ENCODE data around the gene DMRTC2. TPM values are rescaled to one million over a fixed set of nuclear protein-coding genes. Genes with fewer than 3 reads are reported as not detected.

The DMRTC2 gene
- total RNA-seq, 1 donor from 2014 or later = not detected

- no peak for DNase-seq
Measured at GRCh38 chr19:41847351-41848105, 2.7 kb downstream of the DMRTC2 start.

DNA sequence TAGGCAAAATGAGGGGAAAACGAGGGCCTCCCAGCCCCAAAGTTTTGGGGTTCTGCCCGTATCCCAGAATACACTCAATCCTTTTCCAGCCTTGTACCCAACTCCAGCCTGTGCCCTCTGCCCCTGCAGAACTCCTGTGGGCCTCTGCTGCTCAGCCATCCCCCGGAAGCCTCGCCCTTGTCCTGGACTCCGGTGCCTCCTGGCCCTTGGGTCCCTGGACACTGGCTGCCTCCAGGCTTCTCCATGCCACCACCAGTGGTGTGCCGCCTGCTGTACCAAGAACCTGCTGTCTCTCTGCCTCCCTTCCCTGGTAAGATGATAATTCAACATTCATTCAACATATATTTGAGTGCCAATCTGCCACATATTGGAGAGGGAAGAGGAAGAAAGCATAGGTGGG is 3.8 kb downstream of the DMRTC2 start:
- DNase-seq = no peak

GRCh38 chr19:41849067-41849466 is 4.2 kb downstream of the DMRTC2 start:
- DNase-seq = no peak

GRCh38 chr19:41850381-41850780 is 5.5 kb downstream of the DMRTC2 start:
- DNase-seq = no peak

GRCh38 chr19:41851456-41851855 is 6.6 kb downstream of the DMRTC2 start:
- DNase-seq = no peak

- no peak for DNase-seq
Measured at GRCh38 chr19:41853344-41853743, 8.5 kb downstream of the DMRTC2 start.

GRCh38 chr19:41853768-41854167 is 8.9 kb downstream of the DMRTC2 start:
- no peak for DNase-seq

DNA sequence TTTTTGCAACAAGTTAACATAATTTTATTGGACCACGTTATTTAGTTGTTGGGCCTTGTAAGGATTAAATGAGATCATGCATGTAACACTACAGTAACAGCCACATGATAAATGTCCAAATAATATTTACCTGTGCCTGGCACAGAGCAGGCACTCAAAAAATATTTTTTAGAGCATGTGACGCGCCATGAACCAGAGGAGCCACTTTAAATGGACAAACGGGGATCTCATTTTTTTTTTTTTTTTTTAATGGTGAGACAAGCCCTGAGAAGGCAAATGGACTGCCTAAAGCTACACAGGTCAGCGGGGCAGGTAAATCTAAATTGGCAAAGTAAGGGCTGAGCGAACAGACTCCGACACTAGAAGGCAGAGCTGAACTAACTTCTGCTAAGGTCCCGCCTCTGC is 14.4 kb downstream of the DMRTC2 start:
- no peak for DNase-seq

GRCh38 chr19:41859618-41860418 is 15.0 kb downstream of the DMRTC2 start, which contains the start of gene RPS19:
Gene RPS19 (plus strand): TSS chr19:41860255. CDS start chr19:41860775, 520 bp downstream.
- peak; percentile 98 for DNase-seq

GRCh38 chr19:41860419-41861115 is 15.7 kb downstream of the DMRTC2 start:
- no peak for DNase-seq

DNA sequence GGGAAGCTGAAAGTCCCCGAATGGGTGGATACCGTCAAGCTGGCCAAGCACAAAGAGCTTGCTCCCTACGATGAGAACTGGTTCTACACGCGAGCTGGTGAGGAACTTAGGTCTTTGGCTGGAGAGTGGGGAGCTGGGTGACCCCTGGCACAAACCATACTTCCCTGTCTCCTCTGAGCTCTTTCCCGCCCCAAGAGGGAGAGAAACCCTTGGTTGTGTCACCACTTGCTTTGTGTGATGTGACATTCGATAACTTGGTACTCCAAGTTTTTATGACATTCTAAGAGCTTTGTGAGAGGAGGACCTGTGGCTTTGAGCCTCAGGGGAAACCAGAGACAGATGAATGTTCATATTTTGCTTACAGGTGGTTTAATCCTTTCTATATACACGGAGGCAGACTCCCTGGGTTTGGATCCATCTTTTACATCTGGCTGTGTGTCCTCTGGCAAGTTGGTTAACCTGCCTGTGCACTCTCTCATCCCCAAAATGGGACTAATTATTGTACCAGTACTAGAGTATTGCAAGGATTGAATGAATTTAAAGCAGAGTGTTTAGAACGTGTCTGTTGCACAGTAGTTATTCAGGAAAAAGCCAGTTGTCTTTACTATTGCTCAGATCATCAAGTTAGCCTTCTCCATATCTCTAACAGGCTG is 16.4 kb downstream of the DMRTC2 start:
- DNase-seq = no peak

DNA sequence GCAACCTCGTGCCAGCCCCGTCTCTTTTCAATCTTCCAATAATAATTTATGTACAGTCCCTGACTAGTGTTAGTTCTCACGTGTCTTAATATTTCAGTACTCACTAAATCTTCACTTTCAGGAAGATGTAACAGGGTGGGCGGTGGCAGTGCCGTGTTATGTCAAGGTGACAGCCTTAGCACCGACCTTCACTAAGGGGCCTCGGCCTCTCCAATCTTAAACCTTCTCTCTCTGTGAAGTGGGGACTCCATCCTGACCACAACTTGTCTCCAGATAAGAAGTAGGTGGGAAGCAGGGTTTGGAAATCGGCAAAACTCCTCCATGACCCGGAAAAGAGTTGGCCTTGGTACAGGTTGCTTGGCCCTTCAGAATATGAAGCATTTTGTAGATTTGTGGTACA is 17.0 kb downstream of the DMRTC2 start:
- DNase-seq = no peak

- no peak for DNase-seq
Measured at GRCh38 chr19:41862445-41862986, 17.7 kb downstream of the DMRTC2 start.

DNA sequence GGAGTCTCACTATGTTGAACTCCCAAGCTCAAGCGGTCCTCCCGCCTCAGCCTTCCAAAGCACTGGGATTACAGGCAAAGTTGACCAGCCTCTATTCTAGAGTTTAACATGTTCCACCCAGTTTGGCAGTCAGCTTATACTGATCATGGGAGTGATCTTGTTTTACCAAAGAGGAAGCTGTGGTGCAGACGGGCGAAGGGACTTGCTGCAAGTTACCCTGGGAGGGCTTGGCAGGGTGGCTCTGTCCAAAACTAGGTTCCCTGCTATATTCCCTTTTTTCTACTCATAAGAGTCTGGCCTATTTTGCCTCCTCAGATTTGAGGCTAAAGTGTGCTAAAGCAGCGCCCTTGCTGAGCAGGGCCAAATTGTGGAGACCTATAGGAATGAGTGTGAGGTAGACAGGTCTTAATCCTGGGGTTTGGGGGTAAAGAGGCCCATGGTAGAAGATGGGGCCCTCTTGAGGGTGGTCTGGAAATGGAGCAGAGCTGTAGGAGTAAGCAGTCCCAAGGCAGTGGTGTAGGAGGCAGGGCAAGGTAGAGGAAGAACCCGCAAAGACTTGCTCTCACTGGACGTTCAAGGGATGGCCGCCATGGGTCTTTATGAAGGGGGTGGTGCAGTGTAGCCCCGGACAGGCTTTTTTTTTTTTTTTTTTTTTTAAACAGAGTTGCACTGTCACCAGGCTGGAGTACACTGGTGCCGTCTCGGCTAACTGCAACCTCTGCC is 18.5 kb downstream of the DMRTC2 start:
- no peak for DNase-seq

DNA sequence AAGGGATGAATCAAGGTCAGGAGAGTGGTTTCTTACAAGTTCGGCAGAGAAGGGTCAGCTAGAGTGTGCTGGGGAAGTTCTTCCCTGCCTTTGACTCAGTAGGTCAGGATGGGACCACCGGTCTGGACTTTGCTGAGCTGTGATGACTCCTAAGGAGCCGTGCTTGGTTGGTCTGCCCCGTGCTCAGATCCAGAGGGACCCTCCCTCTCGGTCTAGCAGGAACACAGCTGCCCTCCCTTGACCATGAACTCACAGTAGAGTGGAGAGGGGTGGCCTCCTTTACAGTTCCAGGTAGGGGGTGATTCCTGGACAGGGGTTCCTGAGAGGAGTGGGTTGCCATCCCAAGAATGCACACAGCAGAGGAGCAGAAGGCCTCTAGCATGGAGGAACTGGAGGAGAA is 19.5 kb downstream of the DMRTC2 start:
- no peak for DNase-seq

- DNase-seq = no peak
Measured at GRCh38 chr19:41866284-41866683, 21.4 kb downstream of the DMRTC2 start.

GRCh38 chr19:41868120-41868988 is 23.5 kb downstream of the DMRTC2 start:
- no peak for DNase-seq

GRCh38 chr19:41868989-41869300 is 24.1 kb downstream of the DMRTC2 start:
- DNase-seq = no peak

DNA sequence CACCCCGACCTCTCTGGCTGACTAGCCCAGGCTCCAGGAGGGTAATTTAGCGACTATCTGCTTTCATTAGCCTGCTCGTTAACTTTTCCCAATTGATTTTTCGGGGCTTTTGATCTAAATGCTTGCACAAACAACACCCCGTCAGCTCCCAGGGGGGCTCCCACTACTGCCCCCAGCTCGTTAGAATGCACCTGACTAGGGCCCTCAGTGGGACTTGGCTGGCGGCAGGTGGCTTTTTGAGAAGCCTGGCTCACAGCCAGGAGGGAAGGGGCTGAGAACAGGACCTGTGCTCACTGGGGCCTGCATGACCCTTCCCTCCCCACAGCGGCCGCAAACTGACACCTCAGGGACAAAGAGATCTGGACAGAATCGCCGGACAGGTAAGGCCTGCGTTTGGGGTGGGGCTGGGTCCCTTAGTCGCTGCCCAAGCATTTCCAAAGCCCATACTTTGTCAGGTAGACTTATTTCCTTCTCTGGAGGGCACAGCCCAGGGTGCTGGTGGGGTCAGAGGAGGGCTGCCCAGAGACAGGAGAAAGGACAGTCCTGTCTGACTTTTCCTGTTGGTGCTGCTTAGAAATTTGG is 24.6 kb downstream of the DMRTC2 start:
- DNase-seq = no peak

- DNase-seq = no peak
Measured at GRCh38 chr19:41870401-41870873, 25.6 kb downstream of the DMRTC2 start.

Measured in occipital lobe (tissue), 2 donors.